PC-3 (cell line): ENCODE data around the gene TMEM243.

Experiments
- CTCF ChIP-seq: fragments of 300-600 bp; sonication (generic); conservative IDR thresholded peaks from 2 replicates; pipeline ENCODE4 v1.5.1; 2017; ENCODE audit warnings: antibody characterized with exemption, low read depth, mild to moderate bottlenecking, low read length
- EZH2 ChIP-seq: fragments of 300-600 bp; sonication (generic); IDR thresholded peaks from one replicate; pipeline ENCODE4 v1.6.1; 2017; ENCODE audit warnings: antibody characterized with exemption, mild to moderate bottlenecking, low read length; ENCODE audit not compliant: unreplicated experiment
- EZH2phosphoT487 ChIP-seq: fragments of 300-600 bp; sonication (generic); IDR thresholded peaks from 2 replicates; pipeline ENCODE4 v1.6.1; 2018; ENCODE audit warnings: mild to moderate bottlenecking, antibody characterized with exemption, low read length, borderline replicate concordance

- no peak for TF ChIP-seq CTCF
- no peak for TF ChIP-seq EZH2
- TF ChIP-seq EZH2phosphoT487: no peak
Observed at GRCh38 chr7:87199700-87200450, 19.7 kb downstream of the TMEM243 start.
